ENCODE results near the gene HPX.

Gene HPX

DNA sequence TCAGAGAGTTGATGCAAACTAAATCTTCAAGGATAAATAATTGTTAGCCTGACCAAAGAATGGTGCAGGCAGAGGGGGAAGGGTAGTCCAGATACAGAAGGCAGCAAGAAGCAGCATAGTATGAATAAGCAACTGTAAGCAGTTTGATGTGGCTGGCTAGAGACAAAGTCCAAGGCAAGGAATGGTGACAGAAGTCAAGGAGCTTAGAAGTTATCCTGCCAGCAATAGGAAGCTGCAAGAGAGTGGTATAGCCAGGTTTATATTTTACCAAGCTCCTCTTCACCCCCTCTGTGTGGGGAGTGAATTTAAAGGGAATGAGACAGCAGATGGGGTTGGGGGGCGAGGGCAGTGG lies 18.3 kb upstream of the HPX start:
- no peak for DNase-seq

DNA sequence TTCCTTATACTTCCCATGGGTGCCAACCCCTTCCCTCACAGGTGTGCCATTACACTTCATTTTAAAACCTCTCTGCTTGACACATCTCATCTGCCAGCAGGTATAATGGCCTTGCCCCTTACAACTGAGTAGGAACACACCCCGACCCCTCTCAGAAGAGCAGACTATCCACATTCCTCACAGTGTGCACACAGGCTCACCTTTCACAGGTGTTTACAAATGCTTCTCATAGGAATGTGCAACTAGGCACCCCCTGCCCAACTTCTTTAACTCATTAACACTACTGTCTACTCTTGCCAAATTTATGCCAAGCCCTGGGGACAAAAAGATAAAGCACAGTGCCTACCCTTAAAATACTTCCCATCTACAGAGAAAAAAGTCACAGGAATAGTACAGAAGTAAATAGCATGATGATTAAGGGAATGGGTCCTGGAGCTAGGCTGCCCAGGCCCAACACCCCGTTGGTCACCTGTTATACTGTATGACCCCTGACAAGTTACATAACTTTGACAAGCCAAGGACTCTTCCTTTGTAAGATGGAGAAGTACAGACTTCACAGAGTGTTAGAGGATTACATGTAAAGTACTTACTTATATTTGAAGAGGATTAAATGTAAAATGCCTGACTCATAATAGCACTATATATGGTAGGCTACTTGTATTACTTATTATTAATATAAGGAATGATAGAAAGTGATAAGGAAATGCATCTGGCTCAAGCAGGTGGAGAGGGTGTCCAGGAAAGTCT lies 17.7 kb upstream of the HPX start:
- DNase-seq, result no peak

DNA sequence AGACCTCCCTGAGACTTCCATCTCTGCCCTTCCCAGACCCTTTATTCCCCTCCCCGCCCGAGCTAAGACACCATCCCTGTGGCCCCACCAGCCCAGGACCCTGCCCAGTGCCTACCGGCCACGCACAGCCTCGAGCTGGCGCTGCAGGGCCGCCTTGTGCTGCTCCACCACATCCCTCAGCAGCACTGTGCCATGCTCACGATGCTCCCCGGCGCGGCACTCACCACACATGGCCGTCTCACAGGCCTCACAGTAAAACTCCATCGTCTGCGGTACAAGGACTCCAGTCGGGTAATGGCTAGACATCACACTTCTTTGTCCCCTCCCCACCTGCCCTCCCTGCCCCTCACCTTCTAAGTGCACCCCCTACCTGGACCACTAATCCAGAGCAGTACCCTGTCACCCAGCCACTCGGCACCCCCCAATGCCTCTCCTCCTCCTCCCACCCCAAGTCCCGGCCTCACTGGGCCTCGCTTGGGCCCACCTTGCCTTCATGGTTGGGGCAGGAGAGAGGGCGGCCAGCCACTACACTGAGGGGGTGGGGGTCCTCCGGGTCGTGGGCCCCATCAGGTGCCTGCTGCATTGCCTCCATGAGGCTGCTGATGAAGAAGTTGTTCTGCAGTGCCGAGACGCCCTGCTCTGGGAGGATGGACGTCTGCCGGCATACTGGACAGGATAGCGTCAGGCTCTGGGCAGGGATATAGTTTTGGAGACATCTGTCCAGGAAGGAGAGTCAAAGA lies 17.0 kb upstream of the HPX start:
- no peak for DNase-seq

DNA sequence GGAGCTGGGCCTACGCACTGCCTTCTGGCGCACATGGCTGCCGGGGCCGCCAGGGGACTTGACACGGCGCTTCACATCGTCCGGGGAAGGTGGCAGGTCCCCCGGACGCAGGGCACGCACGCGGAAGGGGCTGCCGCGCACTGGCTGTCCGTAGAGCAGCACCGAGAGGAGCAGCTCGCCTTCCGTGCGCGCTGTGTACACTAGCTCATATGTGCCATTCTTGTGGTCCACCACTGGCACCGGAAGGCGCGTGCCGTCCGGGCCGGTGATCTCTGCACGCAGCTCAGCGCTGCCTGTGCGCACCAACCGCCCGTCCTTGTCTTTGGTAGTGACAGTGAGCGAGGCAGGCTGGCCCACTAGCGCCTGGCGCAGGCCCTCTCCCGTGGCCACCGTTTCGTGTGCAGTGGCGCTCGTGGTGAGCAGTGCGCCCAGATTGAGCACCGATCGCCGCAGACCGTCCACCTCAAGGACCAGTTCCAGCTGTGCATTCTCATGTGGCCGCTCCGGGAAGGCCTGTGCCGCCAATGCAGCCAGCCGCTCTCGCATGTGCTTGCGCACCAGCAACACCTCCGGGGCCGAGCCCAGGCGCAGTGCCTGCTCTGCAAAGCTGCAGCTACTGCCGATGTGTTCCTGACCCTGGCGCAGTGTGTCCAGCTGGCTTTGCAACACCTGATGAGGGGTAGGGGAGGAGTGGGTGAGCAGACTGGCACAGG lies 15.7 kb upstream of the HPX start:
- no peak for DNase-seq

DNA sequence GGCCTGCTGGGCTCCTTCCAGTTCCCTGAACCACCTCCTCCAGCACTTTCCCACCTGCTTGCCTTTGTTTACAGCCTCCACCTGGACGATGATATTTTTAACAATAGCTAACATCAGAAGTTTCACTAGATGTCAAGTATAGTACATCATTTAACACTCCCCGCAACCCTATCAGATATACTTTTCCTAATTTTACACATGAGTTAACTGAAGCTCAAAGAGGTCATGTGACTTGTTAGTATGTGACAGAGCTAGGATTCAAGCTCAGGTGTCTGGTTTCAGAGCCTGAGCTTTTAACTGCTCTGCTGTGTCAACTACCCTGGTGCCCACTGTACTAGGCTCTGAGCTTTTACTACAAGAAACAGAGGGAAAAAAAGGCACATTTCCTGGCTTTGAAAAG lies 14.3 kb upstream of the HPX start:
- no peak for DNase-seq

DNA sequence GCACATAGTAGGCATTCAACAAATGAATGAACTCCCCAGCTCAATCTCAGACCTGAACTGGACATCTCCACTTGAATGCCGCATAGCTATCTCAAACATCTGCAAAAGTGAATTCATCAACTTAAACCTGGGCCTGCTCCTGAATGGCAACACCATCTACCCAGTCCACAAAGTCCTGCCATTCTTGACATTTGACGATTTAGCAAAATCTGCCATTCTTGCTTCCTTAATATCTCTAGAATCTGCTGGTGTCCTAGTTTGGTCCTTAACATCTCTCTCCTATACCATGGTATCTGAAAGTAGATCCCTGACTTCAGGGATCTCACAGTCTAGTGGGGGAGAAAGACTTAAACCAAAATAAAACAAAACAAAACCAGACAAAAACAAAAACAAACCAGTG lies 12.4 kb upstream of the HPX start:
- no peak for DNase-seq

DNA sequence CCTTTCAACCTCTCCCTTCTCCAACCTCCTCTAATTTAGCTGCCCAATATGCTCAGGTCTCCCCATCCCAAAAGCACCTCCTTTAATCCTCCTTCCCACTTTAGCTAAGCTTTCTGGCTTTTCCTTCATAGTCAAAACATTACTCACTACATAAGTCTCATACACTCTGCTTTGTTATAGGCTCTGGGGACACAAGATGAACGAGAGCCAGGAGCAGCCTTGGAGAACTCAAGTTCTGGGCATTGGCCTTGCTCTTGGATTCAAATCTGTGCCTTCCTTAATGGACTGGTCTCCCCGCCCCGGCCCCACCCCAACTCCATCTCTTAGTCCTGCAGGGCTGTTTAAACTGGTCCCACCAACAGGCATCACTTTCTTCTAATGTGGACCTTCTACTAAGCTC lies 11.4 kb upstream of the HPX start:
- DNase-seq, result no peak

DNA sequence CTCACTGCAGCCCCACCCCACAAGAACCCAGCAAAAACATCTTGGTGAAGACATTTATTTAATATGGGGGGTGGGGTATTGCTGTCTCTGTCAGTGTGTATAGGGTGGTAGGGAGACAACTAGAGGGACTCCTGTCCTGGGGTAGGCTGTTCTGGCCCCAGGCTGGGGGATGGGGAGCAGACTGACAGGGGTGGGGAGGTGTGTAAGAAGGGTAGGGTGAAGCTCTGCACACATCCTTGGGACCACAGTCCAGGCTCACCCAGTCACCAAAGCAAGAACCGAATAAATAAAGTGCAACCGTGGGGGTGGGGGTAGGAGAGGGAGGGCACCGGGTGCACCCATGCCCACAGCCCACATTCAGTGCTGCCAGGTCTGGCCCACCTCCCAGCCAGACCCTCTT lies 7.8 kb upstream of the HPX start:
- no peak for DNase-seq

DNA sequence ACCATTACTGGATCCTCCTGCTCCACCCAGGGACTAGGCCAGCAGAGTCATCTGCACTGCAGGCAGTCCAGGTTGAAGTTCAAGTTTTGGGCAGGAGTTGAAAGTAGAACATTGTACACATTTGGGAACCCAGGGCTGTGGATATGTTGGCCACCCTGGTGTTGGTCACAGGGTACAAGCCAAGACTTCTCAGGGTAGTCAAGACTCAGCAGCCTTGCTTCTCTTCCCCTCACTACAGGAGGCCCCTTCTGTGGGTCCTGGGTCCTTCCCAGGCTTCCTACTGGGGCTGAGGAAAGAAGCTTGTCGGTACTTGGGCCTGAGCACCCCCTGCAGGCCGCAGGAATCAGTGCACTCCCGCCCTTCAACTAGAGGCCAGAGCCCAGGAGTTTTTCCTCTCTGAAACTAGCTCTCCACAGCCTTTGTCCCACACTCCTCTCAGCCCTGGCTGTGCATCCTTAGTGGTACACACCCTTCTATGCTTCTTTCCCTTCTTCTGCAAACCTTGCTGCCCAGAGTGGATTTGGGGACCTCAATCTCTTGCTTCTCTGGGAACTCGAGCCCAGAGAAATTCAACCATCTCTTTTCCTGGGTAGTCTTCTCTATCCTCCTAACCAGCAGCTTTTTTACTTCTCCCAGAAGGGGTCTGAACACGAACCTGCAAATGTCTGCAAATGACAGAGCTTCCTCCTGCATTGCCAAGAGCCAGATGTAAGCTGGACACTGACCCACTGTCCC lies 2.6 kb upstream of the HPX start:
- DNase-seq, result peak; percentile 24 to 68 (median 46)

DNA sequence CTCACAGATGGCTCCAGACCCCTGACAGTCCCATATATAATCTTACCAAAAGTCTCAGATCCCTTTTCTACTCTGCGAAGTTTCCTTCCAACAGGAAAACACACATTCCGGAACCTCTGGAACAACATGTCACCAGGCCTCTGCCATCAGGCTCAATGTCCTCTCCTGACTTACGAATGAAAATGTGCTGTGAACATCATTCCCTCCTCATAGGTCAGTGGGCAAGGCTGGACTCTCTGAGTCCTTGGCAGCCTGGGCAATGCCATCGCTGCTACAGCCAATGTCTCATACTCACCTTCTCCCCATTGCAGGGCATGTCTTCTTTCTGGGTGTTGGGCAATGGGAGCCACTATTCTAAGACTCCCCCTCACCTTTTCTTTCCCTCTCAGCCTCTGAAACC lies 1.7 kb upstream of the HPX start:
- DNase-seq, result no peak

DNA sequence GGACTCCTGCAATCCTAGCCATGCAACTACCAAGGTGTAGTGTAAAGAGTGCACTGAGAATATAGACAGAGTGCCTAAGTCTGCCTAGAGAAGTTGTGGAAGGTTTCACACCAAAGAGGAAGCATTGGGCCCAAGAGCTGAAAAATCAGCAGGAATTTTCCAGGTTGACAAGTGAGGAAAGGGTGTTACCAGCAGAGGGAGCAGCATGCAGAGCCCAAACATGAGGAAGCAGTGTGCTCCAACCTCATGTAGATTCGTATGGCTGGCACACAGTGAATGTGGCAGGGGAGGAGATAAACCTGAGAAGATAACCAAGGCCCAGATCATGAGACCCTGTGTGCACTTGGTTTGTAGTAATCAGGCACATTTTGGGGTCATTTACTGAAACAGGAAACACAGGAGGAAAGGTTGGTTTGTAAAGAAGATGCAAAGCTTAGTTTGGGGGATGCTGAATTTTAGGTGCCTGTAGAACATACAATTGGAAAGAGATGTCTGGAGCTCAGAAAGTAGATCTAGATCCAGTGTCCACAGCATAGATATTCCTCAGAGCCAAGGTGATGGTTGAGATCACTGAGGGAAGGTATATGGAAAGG lies 1.7 kb downstream of the HPX start:
- DNase-seq, result peak in 5 of 6 experiments; percentile 5 to 31 (median 20)

DNA sequence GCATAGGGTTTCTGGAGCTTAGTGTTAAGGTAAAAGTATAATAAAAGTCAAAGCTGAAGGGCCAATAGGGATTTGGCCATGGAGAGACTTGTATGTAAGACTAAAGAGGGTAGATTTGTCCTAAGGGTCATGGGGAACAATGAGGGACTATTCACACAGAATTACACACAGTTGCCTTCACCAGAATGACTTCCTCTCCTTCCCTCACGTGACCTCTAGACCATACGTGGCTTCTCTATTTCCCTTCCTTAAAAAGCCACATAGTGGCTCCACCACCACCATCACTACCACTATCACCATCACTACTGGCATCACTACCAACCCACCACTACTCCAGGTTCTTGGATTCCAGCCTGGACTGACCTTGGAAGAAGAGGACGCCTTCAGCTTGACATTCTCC lies 2.8 kb downstream of the HPX start:
- DNase-seq, result peak in 2 of 6 experiments; percentile 9

DNA sequence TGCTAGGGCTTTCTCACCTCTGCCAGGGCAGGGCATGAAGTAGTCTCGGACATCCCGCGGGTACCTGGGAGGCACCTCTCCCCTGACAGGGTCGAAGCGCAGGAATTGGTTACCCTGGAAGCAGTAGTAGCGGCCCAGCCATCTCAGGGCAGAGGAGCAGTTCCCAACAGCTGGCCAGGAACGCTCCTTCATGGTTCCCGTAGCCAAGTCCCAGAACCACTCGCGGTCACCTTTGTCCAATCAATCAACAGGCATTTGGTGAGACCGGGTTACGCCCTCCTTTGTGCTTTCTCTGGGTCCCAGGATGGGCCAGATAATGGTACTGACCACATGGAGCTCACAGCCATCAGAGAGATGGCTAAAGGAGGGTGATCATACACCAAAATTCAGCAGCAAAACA lies 3.4 kb downstream of the HPX start:
- no peak for DNase-seq

DNA sequence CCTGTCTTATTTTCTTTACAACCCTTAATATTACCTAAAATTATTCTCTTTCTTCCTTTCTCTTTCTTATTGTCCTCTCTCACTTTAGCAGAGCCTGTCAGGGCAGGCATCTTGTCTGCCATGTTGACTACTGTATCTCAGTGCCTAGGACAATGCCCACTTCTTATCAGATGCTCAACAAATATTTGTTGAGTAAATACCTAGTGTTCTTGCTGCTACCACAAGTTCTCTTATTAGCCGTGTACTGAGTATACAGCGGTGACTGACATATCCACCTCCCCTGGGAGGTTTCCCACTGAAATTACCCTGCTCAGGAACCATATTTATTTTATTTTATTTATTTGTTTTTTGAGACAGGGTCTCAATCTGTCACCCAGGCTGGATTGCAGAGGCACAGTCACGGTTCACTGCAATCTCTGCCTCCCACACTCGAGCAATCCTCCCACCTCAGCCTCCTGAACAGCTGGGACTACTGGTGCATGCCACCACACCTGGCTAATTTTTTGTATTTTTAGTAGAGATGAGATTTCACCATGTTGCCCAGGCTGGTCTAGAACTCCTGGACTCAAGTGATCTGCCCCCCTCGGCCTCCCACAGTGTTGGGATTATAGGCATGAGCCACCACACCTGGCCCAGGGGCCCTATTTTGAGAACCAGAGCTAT lies 6.7 kb downstream of the HPX start:
- DNase-seq, result no peak

DNA sequence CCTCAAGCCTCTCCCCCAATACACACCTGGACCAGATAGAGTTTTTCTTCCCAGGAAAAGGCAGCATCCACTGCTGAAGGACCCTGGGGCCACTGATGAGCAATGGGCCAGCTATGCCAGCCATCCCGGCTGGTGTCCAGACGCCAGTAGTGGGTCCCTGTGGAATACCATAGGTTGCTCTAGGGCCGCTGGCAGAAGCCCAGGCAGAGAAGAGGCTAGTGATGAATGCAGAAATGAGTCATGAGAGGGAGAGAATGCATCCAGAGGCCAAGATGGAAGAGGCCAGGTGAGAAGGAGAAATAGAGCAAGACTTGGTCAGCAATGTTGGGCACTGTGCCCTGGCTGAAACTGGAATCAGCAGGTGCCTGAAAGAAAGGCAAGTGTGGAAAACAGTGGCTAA lies 8.9 kb downstream of the HPX start:
- DNase-seq, result no peak

DNA sequence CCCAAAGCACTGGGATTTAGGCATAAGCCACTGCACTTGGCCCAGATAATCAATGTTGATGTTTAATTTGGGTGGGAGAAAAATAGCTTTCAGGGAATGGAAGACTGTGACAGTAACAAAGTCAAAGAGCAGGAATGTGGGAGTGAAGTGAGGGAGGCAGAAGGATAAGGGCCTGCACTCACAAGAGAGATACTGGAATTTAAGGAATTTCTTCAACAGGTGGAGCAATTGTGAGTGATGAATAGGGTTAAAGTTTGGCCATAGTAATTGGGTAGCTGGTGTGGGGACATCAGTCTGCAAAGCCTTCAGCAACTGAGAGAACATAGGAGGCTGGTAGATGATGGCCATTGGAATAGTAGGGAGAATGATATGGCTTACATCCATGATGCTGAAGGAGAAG lies 13.3 kb downstream of the HPX start:
- DNase-seq, result no peak

DNA sequence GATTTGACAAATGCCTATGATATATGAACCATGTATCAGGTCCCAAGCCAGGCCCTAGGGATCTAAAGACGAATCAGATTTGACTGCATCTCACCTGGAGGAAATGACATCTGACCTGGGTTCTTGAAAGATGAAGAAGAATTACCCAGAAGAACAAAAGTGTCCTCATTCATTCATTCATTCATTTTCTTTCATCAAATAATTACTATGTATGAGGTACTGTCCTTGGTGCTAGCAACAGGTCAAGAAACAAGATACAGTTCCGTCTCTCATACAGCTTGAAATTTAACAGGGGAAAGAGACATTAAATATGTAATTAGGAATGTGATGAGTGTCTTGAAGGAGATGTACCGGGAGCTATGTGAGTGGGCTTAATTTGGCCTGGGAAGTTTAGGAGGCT lies 20.1 kb downstream of the HPX start:
- no peak for DNase-seq

DNA sequence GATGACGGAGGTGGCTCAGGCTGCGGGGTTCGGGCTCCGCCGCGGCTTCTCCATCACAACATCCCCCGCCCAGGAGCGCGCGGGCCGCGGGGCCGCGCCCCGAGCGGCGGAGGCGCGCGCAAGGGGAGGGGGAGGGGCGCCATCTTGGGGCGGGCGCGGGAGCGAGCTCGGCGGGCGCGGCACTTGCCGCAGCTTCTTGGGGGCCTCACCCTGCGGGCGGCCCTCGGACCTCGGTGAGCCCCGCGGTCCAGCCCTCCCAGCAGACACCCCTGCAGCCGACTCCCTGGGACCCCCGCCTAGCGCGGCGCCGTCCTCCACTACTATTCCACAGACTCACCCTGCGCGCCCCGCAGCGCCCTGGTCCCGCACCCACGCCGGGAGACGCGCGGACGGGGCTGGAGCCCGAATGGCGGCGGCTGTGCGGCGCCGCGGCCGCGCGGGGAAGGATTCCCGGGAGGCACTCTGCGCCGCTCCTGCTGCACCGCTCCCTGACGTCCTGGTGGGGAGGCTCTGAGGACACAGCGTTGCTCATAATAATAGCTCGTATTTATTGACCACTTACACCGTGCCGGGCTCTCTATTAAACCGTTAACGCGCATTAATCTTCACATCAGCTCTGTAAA lies 21.7 kb downstream of the HPX start, which contains the start of gene APBB1:
Gene APBB1, minus strand, starts transcription at position 86 of the 623 bp plus-strand sequence. CDS start 7,747 bp downstream, outside the sequence.
- peak; percentile 60 to 83 (median 71) for DNase-seq

DNA sequence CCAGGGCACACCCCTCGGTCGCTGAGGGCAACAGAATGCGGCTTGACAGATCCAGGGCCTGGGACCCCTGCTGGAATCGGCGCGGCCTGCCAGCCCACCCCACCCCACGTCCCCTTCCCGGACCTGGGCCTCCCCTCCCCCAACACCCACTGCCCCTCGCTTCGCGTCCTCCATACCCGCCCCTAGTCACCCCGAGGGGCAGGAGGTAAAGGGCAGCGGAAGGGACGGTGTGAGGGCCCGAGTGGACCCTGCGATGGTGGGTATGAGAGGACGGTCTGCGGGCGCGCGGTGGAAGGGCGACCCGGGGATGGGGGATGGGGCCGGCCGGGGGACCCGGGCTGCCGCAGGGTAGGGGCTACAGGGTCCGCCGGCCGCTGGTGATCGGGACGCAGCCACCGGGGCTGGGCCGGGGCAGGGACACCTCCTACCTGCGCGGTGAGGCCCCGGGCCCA lies 22.2 kb downstream of the HPX start:
- DNase-seq, result peak in 2 of 6 experiments; percentile 24

DNA sequence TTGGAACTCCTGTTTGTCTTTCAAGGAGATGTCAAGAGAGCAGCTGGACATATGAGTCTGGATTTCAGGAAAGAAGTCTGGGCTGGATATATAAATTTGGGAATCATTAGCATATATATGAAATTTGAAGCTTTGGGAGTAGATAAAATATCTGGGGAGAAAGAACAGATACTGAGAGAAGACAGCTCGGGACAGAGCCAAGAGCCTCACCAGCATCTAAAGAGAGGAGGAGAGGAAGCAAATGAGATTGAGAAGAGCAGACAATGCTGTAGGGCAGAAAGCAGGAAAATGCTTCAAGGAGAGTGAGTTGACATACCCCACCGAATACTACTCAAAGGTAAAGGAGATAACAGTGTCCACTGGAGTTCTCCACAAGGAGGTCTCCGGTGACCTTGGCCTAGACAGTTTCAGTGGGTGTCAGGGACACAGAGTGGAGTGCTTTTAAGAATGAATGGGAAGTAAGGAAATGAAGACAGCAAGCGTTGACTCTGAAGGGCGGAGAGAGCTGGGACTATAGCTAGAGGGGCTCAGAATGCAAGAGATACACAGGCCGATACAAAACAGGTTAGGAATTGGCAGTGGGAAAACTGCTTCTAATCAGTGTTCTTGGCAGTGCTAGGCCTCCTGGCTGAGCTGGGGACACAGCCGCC lies 22.8 kb downstream of the HPX start:
- peak in 2 of 6 experiments; percentile 16 to 57 for DNase-seq

DNA sequence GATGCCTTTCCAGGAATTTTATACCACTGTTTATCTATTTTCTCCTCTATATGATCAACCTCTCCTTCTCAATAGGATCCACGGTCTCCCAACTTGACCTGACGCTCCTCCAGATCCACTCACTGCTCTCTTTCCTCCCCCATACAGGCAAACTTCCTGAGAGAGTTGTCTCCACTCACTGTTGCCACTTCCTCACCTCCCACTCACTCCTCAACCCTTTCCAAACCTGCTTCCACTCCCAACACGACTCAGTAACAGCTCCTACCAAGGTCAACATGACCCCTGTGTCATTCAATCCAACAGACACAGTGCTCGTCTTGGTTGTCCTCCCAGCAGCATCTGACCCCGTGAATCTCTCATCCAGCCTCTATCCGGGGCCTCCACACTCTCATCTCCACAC lies 25.0 kb downstream of the HPX start:
- no peak for DNase-seq

Data from stimulated activated naive CD4-positive, alpha-beta T cell (primary cell).